ENCODE measurements around the gene QRICH2. TPM values are rescaled to one million over a fixed set of nuclear protein-coding genes. Genes with fewer than 3 reads are reported as not detected.

QRICH2 gene
- total RNA-seq, 1 donor from 2014 or later: 12.2 TPM

Other genes starting within 250 kb of the QRICH2 start
- 48.4 TPM for gene SRP68, start 235.8 kb downstream of the QRICH2 start, total RNA-seq (ENCODE audit: unreplicated experiment)
- 3.3 TPM for gene GALR2, start 233.5 kb downstream of the QRICH2 start, total RNA-seq (ENCODE audit: unreplicated experiment)
- gene ZACN, start 229.1 kb downstream of the QRICH2 start, total RNA-seq (ENCODE audit: unreplicated experiment): 1.9 TPM
- 249 TPM for gene EXOC7, start 204.5 kb downstream of the QRICH2 start, total RNA-seq (ENCODE audit: unreplicated experiment)
- gene FOXJ1, start 167.0 kb downstream of the QRICH2 start, total RNA-seq (ENCODE audit: unreplicated experiment): not detected
- gene RNF157, start 67.8 kb downstream of the QRICH2 start, total RNA-seq (ENCODE audit: unreplicated experiment): 17.8 TPM
- gene UBALD2, start 42.9 kb downstream of the QRICH2 start, total RNA-seq (ENCODE audit: unreplicated experiment): 58.7 TPM
- 68.5 TPM for gene PRPSAP1, start 45.6 kb upstream of the QRICH2 start, total RNA-seq (ENCODE audit: unreplicated experiment)
- 3.1 TPM for gene SPHK1, start 76.3 kb upstream of the QRICH2 start, total RNA-seq (ENCODE audit: unreplicated experiment)
- 94.3 TPM for gene UBE2O, start 144.9 kb upstream of the QRICH2 start, total RNA-seq (ENCODE audit: unreplicated experiment)
- gene AANAT, start 159.3 kb upstream of the QRICH2 start, total RNA-seq (ENCODE audit: unreplicated experiment): 0.39 TPM
- 1.9 TPM for gene RHBDF2, start 193.1 kb upstream of the QRICH2 start, total RNA-seq (ENCODE audit: unreplicated experiment)
- 20.4 TPM for gene CYGB, start 229.4 kb upstream of the QRICH2 start, total RNA-seq (ENCODE audit: unreplicated experiment)
- 1.4 TPM for gene PRCD, start 231.8 kb upstream of the QRICH2 start, total RNA-seq (ENCODE audit: unreplicated experiment)

Data from glutamatergic neuron (in vitro differentiated cells).